ENCODE measurements around the gene PTTG2.
"Not testable (repeated sequence)": the region's sequence is repeated elsewhere in the genome, so short reads cannot be mapped to it uniquely, and the experiment has no call there.

The PTTG2 gene
- total RNA-seq: 0.04 to 0.42 reads per million in 2 experiments

DNA sequence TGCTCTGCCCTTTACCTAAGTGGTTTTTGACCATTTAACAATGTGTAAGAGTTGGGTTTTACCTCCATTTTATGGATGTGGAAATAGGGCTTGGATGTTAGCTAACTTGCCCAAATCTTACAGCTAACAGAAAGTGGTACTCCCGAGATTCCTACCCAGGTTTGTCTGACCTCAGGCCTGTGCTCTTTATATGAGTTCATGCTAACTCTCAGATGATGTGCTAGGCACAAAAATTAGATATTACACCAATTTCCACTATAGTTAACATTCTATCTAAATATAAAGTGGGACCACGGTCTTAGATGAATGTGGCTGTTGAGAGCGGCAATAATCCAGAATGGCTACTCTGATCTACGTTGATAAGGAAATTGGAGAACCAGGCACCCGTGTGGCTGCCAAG lies at the start of gene PTTG2:
Gene PTTG2, plus strand, starts transcription at position 301 of the 400 bp plus-strand sequence. Its CDS starts 37 bp downstream, at position 338.
- DNase-seq (ENCODE audit: low read depth): no peak

DNA sequence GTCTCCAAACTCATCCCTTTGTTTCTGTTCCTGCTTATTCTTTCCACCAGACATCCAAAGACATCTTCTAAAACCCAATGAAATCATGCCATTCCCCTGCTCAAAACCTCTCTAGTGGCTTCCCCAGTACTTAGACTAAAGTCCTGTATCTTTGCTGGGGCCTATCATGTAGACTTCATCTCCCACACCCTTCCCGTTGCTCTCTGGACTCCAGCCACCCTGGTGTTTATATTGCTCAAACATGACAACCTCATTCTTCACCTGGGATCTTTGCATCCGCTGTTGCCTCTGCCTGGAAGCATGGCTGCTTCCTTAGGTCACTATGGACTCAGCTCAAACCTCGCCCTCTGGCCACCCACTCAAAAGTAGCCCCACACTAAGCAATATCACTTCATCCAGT lies 45.7 kb upstream of the PTTG2 start:
- no peak for DNase-seq (ENCODE audit: low read depth)

DNA sequence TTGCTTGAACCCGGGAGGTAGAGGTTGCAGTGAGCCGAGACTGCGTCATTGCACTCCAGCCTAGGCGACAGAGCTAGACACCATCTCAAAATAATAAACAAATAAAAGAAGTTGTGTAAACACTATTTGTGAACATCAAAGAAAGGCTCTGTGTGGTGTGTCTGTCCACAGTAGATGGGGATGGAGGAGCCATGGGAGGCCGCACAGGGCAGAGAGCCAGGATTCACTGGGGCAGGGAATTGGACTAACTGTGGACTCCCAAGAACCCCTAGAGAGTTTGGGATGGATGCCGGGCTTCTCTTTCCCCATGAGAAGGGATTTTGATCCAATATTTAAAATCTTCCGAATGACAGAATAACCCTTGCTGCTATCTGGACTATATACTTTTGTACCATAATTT lies 42.8 kb upstream of the PTTG2 start:
- no peak for DNase-seq (ENCODE audit: low read depth)

DNA sequence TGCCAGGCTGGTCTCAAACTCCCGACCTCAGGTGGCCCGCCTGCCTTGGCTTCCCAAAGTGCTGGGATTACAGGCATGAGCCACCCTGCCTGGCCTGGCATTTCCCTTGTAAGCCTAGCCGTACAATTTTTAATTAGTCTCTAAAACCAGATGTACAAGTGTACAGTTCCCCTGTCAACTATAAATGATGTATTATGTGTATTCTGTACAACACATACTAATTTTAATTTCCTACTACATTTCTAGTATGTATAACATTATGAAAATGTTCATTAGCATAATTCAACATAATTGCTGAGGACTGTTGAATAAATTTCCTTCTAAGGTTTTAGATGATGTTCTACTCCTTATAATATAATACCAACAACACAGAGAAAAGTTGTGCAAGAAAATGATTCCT lies 41.5 kb upstream of the PTTG2 start:
- no peak for DNase-seq (ENCODE audit: low read depth)

DNA sequence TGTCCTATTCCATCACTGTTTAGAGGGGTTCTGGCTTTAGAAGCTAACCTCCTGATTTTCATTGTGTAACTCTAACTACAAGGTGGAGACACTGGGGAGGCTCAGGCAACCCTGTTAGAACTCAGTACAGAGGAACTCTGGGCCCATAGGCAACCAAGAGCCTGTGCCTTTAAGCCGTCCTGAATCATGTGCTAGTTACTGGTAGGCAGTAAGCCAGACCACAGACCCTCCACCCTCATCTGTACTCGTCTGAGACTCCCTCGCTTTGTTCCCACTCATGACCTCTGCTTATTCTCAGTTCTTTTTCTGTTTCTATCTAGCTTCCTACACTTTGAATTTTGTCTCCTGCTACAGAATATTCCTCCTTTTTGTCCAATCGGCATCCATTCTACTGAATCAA lies 37.9 kb upstream of the PTTG2 start:
- DNase-seq (ENCODE audit: low read depth): no peak

DNA sequence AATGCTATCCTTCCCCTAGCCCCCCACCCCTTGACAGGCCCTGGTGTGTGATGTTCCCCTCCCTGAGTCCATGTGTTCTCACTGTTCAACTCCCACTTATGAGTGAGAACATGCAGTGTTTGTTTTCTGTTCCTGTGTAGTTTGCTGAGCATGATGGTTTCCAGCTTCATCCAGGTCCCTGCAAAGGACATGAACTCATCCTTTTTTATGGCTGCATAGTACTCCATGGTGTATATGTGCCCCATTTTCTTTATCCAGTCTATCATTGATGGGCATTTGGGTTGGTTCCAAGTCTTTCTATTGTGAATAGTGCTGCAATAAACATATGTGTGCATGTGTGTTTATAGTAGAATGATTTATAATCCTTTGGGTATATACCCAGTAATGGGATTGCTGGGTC lies 37.1 kb upstream of the PTTG2 start:
- not testable (repeated sequence) for DNase-seq (ENCODE audit: low read depth)

DNA sequence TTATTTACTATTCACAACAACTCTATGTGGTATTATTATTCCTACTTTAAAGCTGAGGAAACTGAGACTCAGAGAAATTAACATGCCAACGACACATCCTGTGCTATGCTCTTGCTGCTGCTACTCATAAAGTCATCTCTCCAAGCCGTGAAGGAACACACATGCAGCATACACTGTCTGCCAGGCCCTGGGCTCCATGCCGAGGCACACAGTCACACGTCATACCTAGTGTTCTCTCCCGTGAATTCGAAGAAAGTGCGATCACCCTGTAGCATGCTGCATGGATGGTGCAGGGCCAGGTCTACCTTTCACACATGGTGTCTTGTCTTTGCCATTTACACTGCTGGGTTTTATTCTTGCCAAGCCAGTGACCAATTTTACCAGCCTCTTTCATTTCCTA lies 35.3 kb upstream of the PTTG2 start:
- DNase-seq (ENCODE audit: low read depth): no peak

DNA sequence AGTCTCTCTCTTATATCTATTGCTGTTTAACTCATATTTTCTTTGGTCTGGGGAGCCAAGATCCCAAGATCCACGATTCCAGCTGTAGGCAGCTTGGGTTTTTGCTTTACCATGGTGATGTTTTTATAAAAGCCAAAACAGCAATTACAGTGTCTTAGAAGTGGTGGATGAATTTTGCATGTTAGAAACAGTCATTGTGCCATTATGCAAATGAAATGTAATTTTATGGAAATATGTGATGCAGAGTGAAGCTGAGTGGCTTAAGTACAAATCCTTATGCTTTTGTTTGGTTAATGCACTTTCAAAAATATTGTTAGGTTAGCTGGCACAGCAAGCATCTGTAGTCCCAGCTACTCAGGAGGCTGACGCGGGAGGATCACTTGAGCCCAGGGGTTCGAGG lies 32.8 kb upstream of the PTTG2 start:
- no peak for DNase-seq (ENCODE audit: low read depth)

DNA sequence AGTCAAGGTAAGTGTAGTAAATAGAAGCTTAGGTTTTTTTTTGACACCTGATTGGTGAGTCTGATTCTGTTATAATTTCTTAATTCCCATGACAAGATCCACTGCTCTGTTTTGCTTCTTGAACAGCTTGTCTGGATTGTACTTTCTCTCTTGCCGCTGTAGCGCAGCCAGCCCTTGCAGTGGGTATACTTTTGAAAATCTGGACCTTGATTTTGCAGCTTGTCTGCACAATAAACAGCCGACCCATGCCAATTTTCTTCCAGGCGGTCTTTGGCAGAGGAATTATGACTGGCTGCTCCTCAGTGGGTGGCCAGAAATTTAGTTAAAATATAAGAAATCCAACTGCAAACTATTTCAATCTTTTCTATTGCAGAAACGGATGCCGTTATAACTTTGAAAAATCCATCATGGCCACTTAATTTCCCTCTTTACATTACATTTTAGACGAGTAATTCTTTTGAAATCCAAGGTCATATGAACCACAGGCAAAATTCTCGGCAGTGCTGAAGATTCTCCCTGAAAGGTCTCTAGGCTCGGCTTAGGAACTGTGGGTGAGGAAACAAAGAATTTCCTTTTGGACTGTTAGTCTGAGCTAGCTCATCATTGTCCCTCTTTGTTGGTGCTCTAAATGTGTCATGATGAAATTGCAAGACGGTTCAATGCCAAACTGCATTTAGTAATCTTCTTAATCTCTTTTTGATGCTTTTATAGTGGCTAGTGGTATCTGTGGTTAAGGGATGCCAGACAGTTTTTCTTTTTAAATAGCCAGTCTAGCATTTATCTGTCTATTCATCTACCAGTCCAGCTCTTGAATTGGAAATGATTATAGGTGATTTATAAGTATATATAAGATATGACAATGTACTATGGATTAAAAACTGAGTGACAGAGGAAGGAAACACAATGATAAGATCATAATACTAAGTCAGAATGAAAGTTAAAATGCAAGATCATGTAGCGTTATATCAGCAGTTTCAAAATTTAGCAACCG lies 31.5 kb upstream of the PTTG2 start:
- no peak for DNase-seq (ENCODE audit: low read depth)

DNA sequence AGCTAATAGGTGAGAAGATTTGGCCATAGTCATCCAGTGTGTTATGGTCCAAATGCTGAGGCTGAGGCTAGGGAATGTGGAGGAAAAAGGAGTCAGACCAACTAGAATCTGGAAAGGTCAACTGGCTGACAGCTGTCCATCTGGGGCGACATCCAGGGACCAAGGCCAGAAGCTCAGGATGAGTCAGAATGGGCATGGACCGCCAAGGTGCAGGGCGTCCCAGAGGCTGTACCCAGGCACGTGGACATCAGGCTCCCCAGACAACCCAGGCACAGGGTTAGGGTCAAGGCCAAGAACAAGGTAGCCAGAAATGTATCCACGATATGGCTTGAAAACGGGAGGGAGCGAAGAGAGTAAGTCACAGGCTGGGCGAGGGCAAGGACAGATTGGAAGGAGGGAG lies 26.1 kb upstream of the PTTG2 start:
- no peak for DNase-seq (ENCODE audit: low read depth)

DNA sequence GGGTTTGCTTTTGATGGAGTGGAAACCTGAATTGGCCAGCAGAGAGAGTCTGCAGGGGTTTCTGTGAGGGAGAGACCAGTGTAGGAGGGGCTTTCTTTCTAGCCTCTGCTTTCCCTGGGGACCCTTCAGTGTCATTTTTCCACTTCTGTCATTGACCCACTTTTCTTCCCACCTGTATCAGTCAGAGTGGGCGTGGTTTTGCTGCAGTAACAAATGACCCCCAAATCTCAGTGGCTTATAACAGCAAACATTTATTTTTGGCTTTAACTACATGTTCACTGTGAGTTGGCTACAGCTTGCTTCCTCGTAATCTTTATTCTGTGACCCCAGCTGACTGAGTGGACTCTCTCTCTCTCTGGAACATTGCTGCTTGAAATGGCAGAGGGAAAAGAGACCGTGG lies 25.6 kb upstream of the PTTG2 start:
- no peak for DNase-seq (ENCODE audit: low read depth)

DNA sequence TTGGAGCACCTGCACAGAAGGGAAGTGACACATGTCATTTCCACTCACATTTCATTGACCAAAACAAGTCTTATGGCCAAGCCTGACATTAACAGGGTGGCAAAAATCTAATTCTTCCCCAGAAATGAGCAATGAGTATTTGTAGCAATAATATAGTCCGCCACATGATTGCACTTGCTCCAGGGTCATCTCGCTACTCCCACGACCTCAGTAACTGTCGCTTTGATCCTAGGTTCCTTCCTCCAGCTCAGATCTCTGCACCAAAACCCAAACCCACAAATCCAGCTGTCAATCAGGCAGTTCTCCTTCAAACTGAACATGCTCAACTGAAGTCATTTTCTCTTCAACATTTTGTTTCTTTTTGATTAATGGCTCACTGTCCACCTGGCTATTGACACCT lies 25.2 kb upstream of the PTTG2 start:
- DNase-seq (ENCODE audit: low read depth): no peak

DNA sequence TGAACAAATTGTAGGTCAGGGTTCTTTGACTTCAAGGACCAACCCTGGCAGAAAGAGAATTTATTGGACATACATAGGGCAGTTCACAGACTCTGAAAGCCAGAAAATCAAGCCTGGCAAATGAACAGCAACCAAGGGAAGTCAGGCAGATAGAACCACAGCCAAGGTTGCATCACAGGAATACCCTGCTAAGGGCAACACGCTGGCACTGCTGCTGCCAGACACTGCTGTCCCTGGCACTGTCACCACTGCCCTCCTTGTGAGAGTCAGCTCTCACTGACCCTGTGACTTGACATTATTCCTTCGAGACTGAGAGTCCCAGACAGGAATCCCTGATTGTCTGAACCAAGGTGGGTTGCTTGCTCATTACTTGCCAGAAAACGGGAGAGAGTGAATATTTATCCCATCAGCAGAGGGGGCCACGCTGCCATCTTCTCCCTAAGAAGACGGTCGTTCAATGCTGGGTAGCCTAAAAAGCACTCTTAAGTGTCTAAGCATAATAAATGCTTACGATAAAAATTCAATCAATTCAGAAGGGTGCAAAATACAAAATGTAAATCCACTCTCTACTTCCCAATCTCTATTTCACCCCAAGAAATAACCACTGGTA lies 23.2 kb upstream of the PTTG2 start:
- DNase-seq (ENCODE audit: low read depth): no peak

DNA sequence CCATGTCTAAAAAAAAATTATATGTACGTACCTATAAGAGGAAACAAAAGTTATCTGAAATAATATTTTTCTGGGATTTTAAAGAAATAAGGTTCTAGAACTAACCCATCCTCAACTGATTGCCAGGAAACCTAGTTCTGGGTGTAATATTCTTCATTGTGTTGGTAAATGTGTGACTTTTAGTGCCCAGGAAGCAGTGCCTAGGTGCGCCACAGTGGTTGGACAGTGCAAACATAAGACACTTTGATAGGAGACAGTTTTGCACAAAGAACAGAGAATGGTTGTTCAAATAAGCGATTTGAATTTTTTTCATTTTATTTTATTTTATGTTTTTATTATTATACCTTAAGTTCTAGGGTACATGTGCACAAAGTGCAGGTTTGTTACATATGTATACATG lies 22.0 kb upstream of the PTTG2 start:
- no peak for DNase-seq (ENCODE audit: low read depth)

DNA sequence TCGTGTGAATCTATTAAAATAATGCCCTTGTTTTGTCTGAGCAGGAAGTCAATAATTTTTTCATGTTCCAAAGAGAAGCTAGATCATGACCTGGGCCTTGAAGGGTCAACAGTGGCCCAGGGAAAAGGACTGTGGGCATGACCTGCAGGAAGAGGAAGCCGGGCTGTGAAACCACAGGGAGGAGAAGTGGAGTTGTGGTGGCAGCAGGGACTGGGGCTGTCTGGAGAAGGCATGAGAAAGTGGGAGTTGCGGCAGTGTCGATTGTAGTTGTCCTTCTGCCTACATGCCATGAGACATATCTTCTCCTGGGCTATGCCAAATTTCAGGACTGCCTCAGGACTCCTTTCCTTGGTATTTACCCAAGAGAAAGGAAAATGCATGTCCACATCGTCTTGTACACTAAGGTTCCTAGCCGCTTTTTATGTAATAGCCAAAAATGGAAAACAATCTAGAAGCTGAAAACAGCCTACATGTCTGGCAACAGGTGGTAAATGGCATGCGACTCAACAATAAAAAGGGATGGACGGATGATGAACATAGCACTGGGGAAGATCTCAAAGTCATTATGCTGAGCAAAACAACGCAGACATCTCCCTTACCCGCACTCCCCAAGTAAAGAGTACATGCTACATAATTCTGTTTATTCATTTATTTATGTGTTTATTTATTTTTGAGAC lies 13.6 kb upstream of the PTTG2 start:
- no peak for DNase-seq (ENCODE audit: low read depth)

DNA sequence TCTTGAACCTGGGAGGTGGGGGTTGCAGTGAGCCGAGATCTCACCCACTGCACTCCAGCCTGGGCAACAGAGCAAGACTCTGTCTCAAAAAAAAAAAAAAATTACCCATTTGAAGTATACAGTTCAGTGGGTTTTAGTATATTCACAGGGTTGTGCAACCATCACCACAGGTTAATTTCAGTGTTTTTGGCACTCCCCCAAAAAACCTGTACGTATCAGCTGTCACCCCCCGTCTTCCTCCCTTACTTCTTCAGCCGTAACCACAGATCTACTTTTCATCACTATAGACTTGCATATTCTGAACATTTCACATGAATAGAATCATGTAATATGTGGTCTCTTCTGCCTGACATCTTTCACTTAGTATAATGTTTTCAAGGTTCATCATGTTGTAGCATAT lies 11.7 kb upstream of the PTTG2 start:
- DNase-seq (ENCODE audit: low read depth): no peak

DNA sequence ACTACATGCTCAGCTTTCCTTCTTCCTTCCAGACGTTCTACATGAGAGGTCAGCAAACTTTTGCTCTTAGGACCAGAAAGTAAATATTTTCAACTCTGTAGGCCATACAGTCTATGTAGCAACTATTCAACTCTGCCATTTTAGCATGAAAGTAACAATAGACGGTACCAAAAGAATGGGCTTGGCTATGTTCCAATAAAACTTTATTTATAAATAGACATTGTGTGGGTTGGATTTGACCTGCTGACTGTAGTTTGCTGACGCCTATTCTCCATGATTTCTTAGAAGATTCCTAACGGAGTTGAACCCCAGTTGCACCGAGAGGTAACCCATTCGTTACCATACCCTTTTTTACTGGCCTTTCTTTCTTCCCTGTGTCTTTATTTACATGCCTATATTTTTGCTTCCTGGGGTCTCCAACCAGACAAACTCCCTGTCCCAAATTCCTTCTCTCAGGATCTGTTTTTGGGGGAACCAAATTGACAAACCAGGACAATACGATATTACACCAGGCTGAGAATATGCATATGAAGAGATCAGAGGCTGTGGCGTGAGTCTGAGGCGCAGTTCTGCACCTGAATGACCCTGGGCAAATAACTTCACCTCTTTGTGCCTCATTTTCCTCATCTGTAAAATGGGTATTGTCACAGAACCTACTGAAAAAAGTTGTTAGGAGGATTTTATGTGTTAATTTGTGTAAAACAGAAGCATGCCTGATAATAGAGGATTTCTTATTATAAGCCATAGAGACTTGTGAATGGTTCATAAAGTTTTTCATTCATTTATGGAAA lies 10.4 kb upstream of the PTTG2 start:
- DNase-seq (ENCODE audit: low read depth): no peak

DNA sequence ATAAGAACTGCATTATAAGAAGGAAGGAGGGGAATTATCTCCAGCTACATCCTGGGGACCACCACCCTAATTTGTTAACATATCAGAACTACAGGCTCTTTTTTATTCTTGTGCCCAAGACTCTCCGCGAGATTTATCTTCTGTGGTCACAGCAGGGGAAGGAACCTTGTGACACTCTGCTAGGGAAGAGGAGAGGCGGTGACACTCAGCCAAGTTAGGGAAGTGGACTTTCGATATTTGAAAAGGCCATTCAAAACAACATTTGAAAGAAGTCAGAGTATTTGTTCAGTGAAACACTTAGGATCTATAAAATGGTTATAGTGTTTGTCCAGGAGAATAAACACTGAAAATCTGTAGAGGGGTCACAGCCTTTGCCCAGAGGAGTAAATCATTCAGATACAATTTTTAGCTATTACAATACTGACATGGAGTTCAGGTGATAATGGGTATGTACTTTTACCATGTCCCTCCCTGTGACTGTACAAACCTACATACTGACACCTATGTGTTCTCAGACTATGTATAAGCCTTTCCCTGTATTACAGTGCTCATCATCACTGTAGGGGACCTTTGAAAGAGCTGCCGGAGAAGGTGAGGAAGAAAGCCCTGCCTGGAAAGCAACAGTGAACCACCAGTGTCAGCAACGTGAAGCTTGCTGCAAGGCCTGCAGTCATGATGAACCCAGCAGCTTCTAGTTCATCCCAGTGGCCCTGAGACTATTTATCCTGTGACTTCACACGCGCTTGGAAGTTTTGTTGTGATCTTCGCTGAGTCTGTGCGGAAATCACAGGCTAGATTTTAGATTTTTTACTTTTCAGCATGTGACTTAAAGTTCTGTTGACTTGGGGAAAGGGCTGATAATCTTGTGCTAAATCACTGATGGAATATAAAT lies 8.5 kb upstream of the PTTG2 start:
- DNase-seq (ENCODE audit: low read depth): no peak

DNA sequence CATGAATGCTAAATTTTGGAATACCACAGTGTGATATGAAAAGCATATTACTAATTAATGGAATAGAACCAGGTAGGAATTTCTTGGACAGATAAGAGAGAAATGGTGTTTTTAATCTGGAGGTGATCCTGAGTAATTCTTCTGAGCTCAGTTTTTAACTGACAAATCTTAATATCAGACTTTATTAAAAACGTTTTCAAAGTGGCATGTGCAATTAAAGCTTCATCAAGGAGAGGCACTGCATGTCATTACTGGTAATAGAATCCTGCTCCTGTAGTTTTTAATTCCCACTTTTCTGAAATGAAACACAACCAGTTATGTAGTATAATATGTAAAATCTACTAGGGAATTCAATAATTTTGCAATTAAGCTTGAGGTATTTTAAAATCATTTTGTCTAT lies 7.0 kb upstream of the PTTG2 start:
- DNase-seq (ENCODE audit: low read depth): no peak

DNA sequence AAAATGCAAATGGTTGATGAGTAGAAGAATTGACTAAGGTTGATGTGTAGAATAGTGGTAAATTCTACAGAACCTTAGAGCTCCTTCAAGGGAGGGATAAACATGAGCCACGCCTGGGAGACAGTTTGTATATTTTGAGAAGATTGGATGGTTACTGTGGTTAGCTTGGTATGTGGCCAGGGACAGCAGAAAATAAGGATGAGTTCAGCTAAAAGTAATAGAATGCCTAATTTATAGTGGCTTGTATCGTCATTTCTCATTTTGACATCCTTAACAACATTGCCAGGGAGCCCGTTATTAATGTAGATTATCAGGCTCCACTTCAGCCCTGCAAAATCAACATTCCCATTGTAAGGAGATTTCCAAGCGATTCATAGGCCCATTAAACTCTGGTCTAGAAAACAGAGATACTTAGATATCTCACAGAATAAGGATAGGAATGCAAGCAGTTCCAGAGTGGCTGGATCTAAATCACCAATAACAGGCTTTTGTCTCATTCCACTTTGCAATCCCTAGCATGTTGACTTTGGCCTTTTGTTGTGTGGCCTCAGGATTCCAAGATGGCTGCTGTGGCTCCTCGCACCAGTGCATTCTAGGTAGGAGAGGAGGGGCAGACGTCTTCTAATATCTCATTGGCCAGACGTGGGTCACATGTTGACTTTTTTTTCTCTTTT lies 6.4 kb upstream of the PTTG2 start:
- DNase-seq (ENCODE audit: low read depth): no peak

All from T follicular helper cell (primary cell).